H1 (cell line): Measurements from ENCODE around the gene SMARCD1. TPM values are rescaled to one million over a fixed set of nuclear protein-coding genes. Genes with fewer than 3 reads are reported as not detected.

ENCODE experiments used
- ASH2L ChIP-seq: fragments of 200-600, 300-600 bp; sonication (generic); IDR thresholded peaks from one replicate; pipeline ENCODE4 v1.7.1; 2017; ENCODE audit warnings: low read length
- BCL11A ChIP-seq, 2 experiments: IDR thresholded peaks; one replicate each; pipeline ENCODE4 v1.6.1; 2011; ENCODE audit warnings: low read depth in 2 of 2, low read length in 2 of 2, mild to moderate bottlenecking in 2 of 2
- SIX5 ChIP-seq: IDR thresholded peaks from 2 replicates; pipeline ENCODE4 v1.6.1; 2011; ENCODE audit warnings: mild to moderate bottlenecking, low read depth, low read length
- polyA plus RNA-seq, 7 experiments: library from polyadenylated mRNA; depleted of rRNA in 3 of 7; stranded (reverse) in 5 of 7; unstranded in 2 of 7; fragments of >200 nt in 5 of 7; fragments of 200-250 nt in 2 of 7; gene quantifications; 1 replicate in 5 of 7; 2 replicates in 1 of 7; 4 replicates in 1 of 7; pipeline versions ENCODE4 v1.2.1 to v1.2.3, GENCODE V29; 2011 to 2013; ENCODE audit warnings: missing spikeins in 2 of 7, mixed read lengths in 2 of 7
- total RNA-seq: library from RNA; stranded (reverse); fragmentation: NEBNext Ultra II Directional; extraction: Animal tissue kit (Norgen Biotek cat#: 25700); gene quantifications from 2 replicates; pipeline ENCODE4 v1.2.1, GENCODE V29; 2021

SMARCD1 gene
- total and polyA plus RNA-seq, 2 of the 8 experiments (the other 6 are each of a cell fraction or from before 2014, with no cell fraction given), result 128 to 130 TPM

DNA sequence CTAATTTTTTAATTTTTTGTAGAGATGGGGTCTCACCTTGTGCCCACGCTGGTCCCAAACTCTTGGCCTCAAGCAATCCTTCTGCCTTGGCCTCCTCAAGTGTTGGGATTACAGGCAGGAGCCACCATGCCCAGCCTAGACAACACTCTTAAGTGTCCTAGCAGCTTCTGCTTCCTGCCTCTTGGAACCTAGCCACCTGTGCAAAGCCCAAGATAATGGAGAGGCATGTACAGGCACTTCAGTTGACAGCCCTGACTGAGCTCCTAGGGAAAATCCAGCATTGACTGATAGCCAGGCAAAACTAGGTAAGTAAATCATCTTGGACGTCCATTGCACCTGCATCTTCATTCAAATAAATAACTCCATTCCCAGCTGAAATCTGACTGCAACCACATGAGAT lies 42.4 kb downstream of the SMARCD1 start (continued):
- TF ChIP-seq SIX5, result no peak
- no peak for TF ChIP-seq ASH2L
- no peak for TF ChIP-seq BCL11A (IDR thresholded peaks at IDR 0.05; ENCODE audit: low read depth in 2 of 2, low read length in 2 of 2)
